Midbrain (tissue), 1 donor: ENCODE measurements around the gene LRRC45.

Source experiments
- DNase-seq: peaks from one replicate; lab custom pipeline; 2025; lab: John Stamatoyannopoulos, UW

Gene LRRC45

DNA sequence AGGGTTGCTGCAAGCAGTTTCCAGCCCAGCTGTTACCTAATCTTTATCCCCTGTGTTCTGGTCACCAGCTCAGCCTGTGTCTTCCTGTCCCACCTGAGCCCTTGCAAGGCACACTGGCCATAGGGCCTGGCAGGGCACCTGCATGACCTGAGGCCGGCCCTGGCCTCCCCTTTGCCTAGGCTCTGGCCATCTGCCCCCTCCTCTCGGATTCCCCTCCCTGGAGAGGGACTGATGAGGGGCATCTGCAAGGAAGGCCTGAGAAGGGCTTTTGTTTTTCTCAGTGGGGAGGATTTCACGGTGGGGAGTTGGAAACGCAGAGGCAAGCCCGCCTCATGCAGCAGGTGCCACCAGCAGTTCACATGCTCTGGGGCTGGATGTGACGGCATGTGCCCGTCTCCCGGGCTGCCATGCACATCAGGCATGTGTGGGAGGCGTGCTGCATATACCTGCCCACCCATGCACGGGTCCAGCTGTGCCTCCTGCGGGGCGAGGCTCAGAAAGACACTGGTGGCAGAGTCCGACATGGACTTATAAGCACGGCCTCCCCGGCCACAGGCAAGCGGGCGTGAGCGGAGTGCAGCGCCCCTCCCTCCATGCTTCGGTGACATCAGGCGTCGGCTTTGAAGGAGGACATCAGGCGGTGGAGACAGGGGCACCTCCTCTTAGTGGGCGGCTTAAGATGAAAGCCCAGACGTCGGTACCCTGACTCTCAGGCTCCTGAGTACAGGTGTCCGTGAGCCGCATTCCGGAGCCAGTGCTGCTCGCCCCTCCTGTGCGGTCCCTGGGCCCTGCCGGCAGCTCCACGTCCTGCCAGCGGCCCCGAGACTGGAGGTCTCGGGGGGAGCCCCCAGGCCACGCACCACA lies 29.1 kb upstream of the LRRC45 start:
- no peak for DNase-seq

DNA sequence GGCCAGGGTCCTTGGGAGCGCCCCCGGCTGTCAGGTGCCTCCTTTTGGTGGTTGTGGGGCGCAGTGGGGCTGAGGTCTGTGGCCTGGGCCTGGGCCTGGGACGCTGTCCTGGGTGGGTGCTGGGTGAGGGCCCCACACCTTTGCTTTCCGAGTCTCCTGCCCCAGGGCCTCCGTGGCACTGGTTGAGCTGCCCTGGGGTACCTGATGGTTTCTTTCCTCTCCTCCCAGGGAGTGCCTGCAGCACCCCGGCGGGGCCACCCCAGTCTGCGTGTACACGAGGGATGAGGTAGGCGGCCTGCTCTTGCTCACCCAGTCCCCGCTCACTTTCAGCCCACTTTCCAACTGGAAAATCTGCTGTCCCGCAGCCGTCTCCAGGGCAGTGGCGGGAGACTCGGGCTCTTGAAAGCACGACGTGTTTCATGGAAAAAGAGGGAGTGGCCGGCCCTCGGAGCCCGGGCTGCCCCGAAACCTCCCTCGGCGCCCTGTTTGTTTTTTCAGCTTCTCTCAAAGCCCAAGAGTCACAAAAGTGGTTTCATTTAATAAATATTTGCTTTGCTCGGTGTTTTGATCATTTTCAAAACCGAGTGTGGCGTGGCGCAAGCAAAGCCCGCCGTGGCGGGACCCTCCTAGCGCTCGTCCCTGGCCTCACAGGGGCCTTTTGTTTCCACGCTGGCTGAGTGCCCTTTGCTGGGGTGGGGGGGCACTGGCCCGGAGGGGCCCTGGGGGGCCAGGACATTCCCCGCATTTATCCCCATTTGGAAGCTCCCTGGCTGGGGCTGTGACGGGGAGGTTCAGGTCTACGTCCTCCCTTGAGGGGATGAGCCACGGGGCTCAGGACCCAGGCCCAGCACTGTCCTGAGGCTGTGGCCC lies 28.3 kb upstream of the LRRC45 start:
- no peak for DNase-seq

- no peak for DNase-seq
Measured at GRCh38 chr17:81995463-81996231, 27.5 kb upstream of the LRRC45 start.

GRCh38 chr17:81996232-81996756 lies 26.8 kb upstream of the LRRC45 start:
- DNase-seq = no peak

GRCh38 chr17:81996757-81997441 lies 26.2 kb upstream of the LRRC45 start:
- no peak for DNase-seq

GRCh38 chr17:81998212-81998611 lies 24.9 kb upstream of the LRRC45 start:
- no peak for DNase-seq

DNA sequence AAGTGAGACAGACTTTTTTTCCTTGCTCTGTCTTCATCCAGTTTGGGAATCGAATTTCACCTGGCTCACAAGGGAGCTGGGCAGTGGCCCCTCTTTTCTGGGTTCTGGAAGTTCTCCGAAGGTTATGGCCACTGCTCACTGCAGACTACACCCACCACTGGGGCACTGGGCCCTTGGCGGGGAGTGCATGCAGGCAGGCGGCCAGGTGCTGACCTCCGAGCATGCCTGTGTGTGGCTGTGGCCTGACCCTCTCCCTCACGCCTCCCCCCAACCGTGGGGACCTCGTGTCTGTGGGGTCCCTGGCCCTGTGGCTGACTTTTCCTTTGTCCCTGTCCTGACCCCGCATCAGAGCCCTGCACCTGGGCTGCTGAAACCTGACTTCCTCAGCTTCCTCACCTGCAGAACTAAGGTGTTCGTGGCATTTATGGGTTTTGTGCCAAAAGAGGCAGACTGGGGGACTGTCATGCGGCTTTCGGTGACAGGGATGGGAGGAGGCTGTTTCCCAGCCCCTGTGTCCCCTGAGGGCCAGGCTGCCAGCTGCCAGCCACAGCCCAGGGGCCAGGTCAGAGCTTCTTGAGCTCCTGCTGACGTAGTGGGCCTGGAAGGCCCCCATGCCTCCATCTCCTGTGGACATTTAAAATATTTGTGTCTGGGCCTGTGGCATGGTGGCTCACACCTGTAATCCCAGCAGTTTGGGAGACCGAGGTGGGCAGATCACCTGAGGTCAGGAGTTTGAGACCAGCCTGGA lies 24.2 kb upstream of the LRRC45 start:
- DNase-seq = no peak

GRCh38 chr17:81999587-81999975 lies 23.5 kb upstream of the LRRC45 start:
- DNase-seq = no peak

DNA sequence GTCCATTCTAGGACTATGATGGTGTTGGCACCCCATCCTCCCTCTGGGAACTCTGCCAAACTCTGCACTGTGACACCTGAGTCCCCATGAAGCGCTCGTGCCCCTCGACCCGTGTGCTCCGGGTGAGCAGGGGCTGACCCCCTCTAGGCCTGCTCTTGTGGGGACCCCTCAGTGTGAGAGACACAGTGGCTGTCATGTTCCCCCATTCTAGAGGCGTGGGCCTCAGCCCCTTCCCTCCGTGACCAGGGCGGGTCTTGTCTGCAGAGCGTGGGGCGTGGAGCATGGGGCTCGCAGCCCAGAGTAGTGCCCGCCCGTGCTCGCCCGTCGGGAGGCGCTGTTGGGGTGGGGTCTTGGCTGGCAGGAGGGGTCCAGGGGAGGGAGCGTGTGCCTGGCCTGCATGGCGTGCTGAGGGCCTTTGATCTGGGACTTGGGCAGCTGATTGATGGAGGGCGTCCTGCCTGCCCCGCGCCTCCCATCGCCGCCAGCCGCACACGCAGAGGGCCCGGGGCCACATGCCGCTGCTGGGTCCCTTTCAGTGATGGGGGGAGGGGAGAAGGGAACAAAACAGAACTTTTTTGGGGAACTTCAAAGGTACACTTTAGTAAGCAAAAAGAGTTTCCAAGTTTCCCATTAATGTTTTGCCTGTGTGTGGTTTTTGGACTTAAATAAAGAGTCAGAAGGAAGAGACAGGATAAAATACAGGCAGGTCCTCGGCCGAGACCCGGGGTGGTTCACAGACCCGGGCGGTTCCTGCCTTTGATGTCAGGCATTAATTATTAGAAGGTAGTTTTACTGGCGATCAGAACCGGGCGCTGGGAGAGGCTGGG lies 22.9 kb upstream of the LRRC45 start:
- DNase-seq = no peak

- no peak for DNase-seq
Measured at GRCh38 chr17:82000803-82001570, 22.1 kb upstream of the LRRC45 start.

DNA sequence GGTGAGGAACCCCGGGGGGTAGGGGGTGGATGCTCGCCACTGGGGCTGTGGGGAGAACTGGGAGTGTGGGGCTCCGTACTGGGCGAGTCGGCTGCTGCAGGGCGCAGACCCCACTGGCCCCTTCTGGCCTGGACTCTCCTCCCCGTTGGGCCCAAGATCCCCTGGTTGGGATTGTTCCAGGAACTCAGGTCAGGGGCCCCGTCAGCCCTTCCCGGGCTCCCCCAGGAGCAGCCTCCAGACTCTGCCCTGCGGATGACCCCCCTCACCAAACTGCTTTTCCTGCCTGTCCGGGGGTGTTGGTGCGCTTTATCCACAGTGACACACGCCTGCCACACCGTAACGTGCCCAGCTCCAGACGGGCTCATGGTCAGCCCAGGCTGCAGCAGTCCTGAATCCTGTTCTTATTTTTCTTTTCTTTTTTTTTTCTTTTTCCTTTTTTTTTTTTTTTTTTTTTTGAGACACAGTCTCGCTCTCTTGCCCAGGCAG lies 21.5 kb upstream of the LRRC45 start:
- DNase-seq = no peak

- DNase-seq = no peak
Measured at GRCh38 chr17:82003411-82004381, 19.4 kb upstream of the LRRC45 start.

GRCh38 chr17:82004517-82005455 lies 18.3 kb upstream of the LRRC45 start:
- no peak for DNase-seq

GRCh38 chr17:82005701-82006348 lies 17.3 kb upstream of the LRRC45 start:
- no peak for DNase-seq

- DNase-seq = peak; percentile 52
Measured at GRCh38 chr17:82006468-82007227, 16.5 kb upstream of the LRRC45 start.
